HG02798 (cell line): ENCODE measurements around the gene JMY.
A peak's percentile ranks its signal among the peaks of the same experiment; 100 is the strongest.

Experiments
- ATAC-seq: cut with Tn5 transposase; IDR thresholded peaks from one replicate; pipeline ENCODE4 v1.9.1; 2021; ENCODE audit warnings: mild to moderate bottlenecking; ENCODE audit not compliant: unreplicated experiment, poor library complexity

The JMY gene, protein sequence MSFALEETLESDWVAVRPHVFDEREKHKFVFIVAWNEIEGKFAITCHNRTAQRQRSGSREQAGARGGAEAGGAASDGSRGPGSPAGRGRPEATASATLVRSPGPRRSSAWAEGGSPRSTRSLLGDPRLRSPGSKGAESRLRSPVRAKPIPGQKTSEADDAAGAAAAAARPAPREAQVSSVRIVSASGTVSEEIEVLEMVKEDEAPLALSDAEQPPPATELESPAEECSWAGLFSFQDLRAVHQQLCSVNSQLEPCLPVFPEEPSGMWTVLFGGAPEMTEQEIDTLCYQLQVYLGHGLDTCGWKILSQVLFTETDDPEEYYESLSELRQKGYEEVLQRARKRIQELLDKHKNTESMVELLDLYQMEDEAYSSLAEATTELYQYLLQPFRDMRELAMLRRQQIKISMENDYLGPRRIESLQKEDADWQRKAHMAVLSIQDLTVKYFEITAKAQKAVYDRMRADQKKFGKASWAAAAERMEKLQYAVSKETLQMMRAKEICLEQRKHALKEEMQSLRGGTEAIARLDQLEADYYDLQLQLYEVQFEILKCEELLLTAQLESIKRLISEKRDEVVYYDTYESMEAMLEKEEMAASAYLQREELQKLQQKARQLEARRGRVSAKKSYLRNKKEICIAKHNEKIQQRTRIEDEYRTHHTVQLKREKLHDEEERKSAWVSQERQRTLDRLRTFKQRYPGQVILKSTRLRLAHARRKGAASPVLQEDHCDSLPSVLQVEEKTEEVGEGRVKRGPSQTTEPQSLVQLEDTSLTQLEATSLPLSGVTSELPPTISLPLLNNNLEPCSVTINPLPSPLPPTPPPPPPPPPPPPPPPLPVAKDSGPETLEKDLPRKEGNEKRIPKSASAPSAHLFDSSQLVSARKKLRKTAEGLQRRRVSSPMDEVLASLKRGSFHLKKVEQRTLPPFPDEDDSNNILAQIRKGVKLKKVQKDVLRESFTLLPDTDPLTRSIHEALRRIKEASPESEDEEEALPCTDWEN

DNA sequence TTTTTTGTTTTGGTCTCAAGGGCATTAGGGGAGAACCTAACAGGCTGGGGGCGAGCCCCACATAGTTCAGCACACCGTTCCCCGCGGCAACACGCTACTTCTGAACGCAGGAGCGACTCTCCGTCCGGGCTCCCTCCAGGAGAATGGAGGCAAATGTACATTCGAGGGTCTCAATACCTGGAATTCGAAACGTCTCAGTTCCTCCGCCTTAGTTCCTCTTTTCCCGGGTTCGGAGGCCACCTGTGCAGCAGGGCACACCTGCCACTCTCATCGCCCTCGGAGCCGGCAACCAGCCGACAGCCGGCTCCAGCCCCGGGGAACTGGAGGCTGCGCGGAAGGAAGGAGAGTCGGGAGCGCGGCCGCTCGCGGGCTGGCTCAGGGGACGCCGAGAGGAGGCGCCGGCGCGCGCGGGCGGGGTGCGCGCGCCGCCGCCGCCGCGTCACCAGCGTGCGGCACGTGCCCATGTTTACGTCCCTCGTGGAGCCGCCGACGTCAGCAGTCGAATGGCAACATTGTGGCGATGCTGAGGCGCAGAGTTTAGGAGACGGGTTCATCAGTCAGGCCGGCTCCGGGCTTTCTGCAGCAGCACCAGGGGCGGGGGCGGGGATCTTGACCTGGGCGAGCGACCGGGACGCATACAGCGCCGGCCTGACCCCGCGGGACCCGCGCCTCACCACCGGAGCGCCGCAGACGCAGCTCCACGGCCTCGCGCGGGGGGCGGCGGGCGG, at the start of gene JMY:
Gene JMY, plus strand, starts transcription at position 498 of the 728 bp plus-strand sequence. CDS start 520 bp downstream, outside the sequence.
- peak; percentile 84 for ATAC-seq

DNA sequence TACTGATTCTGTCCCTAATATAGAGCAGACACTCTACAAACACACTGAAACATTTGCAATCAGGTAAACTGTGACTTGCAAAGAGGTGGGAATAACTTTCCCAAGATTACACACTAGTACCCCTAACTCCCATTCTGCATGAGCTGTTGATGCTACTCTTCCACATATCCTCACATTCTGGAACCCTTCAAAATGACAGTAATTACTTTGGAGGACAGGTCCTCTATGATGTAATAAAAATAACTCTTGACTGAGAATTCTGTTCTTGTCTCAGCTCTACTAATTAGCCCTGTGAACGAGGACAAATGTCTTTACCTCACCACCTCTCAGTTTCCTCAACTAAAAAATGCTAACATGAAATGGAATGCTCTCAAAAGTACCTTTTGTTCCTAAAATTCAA, 49.5 kb upstream of the JMY start:
- ATAC-seq: no peak

DNA sequence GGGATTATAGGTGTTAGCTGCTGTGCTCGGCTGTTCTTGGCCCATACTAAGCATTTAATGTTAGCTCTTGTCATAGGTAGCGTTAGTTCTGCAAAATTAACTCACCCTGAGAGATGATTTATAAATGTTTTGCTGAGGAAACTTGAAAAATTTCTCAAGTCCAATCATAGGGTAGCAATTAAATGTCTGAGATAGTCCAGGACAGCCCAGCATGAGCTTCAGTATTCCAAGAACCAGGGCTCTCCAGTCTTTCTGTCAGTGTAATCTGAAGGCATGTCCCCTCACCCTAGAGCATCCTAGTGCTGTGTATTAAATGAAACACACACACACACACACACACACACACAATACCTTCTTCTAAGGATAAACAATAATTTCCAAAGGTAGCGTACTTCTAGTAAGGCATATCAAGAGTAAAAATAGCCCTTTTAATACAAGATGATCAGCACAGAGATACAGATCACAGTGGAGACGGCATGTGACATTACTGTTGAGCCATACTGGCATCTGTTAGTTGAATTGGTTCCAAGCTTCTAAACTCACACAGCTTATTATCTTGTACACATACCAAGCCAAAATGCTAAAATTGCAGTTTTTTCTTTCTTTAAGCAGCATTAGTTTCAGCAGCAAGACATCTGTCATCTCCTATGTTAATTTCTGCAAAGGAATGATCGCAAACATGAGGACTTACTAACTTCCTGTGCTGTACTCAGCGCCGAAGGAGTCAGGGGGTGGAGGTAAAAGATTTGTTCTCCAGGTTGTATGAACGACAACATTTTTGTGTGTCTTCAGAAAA, 46.3 kb upstream of the JMY start:
- no peak for ATAC-seq

DNA sequence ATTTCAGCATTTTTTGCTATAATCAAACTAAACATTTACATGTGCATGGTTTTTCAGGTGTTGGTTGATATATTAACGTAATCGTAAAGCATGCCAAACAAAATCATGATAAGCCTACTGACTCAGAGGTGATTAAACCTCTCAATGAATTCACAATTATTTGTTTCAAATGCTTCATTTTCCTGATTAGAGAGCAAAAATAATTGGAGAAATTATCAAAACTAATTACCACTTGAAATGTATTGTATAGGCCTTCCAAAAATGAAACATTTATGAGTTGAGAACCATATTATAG, 45.7 kb upstream of the JMY start:
- no peak for ATAC-seq

DNA sequence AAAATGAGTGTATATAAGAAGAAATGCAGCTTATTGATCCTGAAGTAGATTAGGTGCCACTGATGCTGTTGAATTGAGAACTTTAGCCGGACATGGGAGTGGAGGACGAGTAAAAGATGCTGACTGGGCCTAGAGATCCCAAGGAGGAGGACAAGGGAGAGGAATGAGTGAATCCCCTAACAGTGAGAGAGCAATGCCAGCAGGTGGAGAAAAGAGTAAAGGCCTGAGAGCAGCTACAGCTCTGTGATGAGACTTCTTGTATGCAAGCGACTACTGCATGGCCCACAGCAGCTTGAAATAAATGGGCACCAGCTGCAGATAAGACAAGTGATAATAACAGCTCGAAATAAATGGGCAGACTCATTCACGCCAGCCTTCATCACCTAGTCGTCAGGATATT, 44.5 kb upstream of the JMY start:
- no peak for ATAC-seq

DNA sequence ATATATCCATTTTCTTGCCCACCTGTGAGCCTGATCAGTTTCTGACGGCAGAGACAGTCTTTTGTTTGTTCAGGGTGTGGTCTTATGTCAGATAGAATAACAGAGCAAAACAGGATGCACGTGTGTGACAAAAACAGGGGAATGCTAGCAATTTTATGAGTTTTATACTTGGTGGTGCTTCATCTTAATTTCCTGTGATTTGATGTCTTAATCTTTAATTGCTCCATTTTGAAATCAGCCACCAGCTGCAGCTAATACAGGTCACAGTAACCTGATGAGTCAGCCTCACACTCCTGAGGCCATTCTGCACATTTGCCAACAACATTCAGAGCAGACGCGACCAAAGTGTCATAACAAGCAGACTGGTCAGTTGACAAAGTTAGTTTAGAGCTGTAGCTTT, 42.3 kb upstream of the JMY start:
- ATAC-seq: no peak

DNA sequence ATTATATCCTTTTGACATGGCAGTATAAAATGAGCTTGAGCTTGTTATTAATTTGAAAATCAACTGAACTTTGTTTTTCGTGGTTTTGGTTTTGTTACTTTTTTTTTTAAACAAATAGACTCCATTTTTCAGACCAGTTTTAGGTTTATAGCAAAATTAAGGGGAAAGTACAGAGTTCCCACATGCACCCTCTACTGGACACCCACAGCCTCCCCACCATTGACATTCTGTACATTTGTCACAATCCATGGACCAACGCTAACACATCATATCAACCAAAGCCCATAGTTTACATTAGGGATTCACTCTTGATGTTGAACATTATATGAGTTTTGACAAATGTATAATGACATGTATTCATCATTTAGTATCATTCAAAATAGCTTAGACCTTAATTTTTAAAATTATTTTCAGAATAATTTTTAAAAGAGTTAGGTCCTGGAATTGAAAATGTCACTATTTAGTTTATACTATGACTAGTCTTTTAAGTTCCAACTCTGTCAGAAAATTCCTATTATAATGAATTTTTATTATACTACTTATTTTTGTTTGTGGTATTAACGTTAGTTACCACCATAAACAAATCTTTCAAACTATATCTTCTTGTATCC, 35.3 kb upstream of the JMY start:
- ATAC-seq: no peak

DNA sequence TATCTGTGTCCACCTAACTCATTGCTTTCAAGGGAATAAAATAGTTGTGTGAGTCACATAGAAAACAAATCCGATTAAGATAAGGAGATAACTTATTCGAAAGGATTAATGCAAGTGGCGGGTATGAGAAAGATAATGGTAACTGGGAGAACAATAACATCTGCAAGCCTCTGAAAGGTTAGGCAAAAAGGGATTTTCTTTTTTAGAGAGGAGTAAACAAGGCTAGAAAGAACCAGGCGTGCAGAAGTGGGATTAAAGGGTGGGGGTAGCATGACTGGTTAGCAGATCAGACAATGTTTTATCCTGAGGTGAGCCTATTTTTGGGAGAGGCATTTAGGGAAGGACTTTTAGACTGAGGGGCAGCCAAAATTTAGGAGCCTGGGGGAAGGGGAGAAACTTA, 34.7 kb upstream of the JMY start:
- ATAC-seq: no peak

DNA sequence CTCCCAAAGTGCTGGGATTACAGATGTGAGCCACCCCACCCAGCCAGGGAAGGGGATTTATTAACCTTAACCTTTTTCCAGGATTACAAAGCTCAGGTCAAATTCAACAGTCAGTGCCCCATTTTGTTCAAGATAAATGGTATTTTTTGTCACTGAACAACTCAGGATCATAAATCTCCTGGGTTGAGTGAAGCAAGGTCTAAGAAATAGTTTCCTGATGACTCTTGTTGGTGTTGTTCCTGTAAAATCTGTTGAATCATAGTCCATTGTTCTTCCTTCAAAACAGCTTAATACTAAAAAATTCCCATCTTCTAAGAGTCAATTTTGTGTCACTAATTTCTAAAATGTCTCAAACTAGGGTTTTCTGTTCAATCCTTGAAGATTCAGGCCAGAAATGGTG, 33.9 kb upstream of the JMY start:
- ATAC-seq: no peak

DNA sequence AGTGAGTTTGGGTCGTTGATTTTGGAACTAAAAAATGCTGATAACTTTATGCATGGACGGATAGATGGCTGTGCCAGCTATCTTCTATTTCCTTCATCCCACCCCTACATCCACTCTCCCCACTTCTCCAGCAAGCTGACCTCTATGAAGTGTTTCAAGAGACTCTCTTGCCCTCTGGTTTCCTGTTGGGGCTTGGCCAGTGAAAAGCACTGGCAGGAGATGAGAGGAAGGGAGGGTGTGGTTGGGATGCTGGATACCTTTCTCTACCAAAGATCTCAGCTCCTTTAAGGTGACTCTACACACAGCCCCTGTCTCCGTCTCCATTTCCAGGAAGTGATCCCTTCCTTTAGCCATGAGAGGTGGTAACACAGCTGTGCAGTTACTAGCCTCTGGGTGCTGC, 30.0 kb upstream of the JMY start:
- ATAC-seq: no peak

DNA sequence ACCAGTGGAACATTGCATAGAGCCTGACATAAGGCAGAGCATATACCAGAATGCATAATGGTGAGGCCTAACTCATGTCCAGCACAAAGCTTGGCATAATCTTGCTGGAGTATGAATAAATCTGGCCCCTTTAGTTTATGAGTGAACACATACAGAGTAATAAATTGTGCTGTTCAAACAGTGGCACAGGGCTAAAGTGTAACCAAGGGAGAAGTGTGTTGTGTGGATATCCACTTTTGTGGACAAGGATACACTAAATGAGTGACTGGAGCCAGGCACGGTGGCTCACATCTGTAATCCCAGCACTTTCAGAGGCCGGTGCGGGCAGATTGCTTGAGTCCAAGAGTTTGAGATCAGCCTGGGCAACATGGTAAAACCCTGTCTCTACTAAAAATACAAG, 29.4 kb upstream of the JMY start:
- no peak for ATAC-seq

DNA sequence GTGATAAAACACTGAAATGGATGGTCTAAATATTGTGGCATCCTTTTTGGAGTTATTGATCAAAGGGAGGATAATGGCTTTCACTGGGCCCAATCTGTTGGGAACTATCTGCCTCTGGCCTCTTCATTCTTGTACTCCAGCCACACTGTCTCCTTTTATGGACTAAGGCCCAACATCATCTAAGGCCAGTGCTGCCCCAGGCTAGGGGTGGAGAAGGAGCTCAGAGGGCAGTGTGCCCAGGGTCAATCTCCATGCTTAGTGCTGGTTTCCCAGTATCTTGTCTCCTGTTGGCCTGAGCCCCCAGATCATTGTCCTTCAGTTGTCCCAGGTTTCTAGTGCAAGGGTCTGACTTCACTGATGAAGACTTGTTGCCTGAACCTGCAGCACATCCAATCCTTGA, 26.4 kb upstream of the JMY start:
- no peak for ATAC-seq

DNA sequence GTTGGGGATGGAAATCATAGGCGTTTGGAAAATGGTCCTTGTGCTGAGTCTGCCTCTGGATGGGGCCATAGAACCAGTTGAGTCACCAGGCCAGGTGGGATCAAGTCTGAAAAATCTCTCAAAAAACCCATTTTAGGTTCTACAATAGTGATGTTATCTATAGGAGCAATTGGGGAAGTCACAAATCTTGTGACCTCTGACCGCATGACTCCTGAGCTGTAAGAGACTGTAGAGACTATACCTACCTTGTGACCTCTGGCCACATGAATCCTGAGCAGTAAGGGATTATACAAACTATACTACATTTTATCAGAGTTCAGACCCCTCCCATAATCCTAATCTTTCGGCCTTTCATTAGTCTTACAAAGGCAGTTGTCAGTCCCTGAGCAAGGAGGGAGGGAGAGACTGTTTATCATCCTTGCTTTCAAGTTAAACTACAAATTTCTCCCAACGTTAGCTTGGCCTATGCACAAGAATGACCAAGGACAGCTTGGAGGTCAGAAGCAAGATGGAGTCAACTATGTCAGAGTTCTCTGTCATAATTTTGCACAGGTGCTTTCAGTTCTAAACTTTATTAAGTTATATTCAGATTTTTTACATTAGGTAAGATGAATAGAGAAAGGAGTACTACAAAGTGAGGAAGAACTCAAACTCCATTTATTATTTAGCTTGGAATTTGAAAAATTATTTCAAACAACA, 11.5 kb upstream of the JMY start:
- ATAC-seq: no peak

DNA sequence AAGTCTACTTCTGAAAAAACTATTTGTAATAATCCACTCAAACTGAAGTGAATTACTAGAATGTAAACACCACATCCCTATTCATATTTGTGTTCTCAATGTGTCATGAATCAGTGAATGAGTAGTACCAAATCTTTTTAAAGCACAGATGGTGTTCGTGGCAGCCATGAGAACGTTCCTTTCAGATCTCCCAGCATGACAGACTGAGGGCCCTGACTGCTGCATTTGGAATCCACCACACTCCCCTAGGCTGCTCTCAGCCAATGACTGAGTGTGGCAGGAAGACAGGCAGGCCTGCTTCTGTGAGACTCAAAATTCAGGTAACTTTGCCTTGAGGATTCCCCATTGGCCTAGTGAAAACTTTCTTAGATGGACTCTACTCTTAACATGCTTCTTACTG, 10.9 kb upstream of the JMY start:
- no peak for ATAC-seq

DNA sequence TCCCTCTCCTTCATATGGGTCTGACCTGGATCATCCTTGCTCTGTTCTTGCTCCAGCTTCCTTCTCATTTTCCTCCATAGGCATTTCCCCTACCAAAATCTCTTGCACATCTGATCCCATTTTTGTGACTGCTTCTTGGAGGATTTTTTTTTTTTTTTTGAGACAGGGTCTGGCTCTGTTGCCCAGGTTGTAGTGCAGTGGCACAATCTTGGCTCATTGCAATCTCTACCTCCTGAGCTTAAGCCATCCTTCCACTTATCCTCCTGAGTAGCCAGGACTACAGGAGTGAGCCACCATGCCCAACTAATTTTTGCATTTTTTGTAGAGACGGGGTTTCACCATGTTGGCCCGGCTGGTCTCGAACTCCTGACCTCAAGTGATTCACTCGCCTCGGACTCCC, 10.5 kb upstream of the JMY start:
- ATAC-seq: no peak

DNA sequence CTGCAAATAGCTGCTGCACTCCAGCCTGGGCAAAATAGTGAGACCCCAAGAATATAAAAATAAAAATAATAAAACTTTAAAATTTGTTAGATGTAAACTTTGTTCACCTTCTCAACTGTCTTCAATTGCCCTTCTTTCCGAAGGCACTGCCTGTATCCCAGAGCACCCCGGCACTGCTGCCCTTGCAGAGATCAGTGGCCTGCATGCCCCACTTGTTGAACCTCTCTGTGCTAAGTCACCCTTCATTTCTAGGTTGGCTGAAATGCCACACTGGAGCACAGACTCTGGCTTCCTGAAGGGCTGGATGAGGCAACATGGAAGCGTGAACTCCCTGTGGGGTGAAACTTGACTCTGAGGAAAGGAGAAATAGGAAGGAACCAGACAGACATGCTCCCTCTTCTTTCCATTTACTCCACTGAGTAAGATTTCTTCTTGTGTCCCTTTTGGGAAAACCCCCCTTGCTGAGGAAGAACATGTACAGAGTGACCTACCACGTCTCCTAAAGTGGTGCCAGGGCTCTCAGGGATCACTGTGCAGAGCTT, 8.4 kb upstream of the JMY start:
- no peak for ATAC-seq

DNA sequence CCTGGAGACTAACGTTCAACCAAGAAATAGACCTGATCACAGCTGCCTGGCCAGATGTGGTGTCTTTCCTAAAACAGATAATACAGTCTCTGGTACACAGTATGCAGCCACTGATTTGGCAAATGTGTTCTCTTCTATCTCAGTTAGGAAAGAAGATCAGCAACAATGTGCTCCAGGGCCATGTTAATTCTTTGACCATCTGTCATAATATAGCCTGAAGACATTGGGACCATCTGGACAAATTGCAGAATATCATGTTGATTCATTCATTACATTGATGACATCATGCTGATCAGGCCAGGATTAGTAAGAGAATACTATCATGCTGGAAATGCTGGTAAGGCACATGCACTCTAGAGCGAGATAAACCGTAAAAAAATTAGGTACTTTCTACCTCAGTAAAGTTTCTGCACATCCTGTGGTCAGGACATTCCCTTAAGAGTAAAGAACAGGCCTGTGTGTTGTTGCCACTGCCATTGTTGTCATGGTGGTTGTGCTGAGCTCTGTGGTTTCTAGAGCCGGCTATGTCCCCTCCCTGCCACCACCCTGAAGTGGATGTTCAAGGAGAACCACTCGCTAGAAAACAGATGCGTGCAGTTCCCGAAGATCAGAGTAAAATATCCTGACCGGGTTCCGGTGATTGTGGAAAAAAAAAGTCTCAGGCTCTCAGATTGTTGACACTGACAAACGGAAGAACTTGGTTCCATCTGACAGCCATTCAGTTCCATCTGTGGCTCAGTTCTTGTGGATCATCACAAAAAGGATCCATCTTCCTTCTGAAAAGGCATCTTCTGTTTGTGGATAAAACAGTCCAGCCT, 6.4 kb upstream of the JMY start:
- peak; percentile 82 for ATAC-seq

DNA sequence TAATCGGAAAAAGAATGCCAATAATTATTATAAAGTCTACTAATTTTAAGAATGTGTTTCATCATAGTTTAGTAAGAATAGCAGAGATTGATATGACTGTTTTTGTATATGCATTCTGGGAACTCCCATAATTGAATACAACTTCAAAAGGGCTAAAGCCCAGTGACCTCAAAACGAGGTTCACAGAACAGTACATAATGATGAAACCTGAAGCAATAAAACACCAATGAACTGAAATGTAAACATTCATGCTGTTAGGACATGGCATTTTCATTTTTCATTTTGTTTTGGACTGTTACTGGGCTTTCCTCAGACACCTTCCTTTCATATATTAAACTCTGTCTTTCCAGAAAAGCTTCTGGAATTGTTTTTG, 684 bp upstream of the JMY start:
- no peak for ATAC-seq
